HEK293 (cell line): ENCODE measurements around the gene FMN1.

Source experiments
- CTCF ChIA-PET: fragments of 350-600 bp; formaldehyde crosslinking; extraction: SDS; loops from one replicate; lab custom pipeline; 2021; ENCODE audit warnings: antibody characterized with exemption; lab: Yijun Ruan, JAX
- POLR2A ChIA-PET: fragments of 300-600 bp; formaldehyde crosslinking; extraction: SDS; loops from one replicate; lab custom pipeline; 2020; ENCODE audit warnings: antibody characterized with exemption, inconsistent platforms; lab: Yijun Ruan, JAX
- H3K27ac ChIP-seq: fragments of 200-500 bp; sonication (Bioruptor generic); 2 replicates; pipeline ENCODE4 v1.5.1; 2014; ENCODE audit warnings: low read depth, low read length, control low read depth, inconsistent platforms; ENCODE audit errors: extremely low read depth
- H3K36me3 ChIP-seq, 2 experiments: fragments of 200-500 bp in 1 of 2; sonication (Bioruptor generic) in 1 of 2; 1 replicate in 1 of 2; 2 replicates in 1 of 2; pipeline ENCODE4 v1.5.1; 2014 to 2017; ENCODE audit warnings: inconsistent platforms in 2 of 2, low read length in 2 of 2; ENCODE audit not compliant: control insufficient read depth in 2 of 2, insufficient read depth in 1 of 2
- H3K4me1 ChIP-seq: fragments of 200-500 bp; sonication (Bioruptor generic); 2 replicates; pipeline ENCODE4 v1.5.1; 2014; ENCODE audit warnings: mild to moderate bottlenecking, low read length, inconsistent platforms; ENCODE audit not compliant: control insufficient read depth, insufficient read depth
- H3K4me3 ChIP-seq: 2 replicates; pipeline ENCODE4 v1.5.1; 2011; ENCODE audit warnings: low read depth, mild to moderate bottlenecking, control low read depth, low read length, moderate library complexity
- H3K9me3 ChIP-seq: fragments of 200-500 bp; sonication (Bioruptor generic); 2 replicates; pipeline ENCODE4 v1.5.1; 2014; ENCODE audit warnings: low read depth, low read length, inconsistent platforms; ENCODE audit not compliant: control insufficient read depth, insufficient read depth
- BCL11B ChIP-seq: fragments of 450-650 bp; formaldehyde crosslinking; IDR thresholded peaks from 2 replicates; pipeline ENCODE4 v1.5.1; 2016; ENCODE audit warnings: low read depth, missing biosample characterization, missing genetic modification characterization
- GLI4 ChIP-seq: fragments of 450-650 bp; formaldehyde crosslinking; IDR thresholded peaks from 2 replicates; pipeline ENCODE4 v1.5.1; 2016; ENCODE audit warnings: missing biosample characterization, missing genetic modification characterization
- HOXA7 ChIP-seq: sonication (generic); formaldehyde crosslinking; IDR thresholded peaks from 2 replicates; pipeline ENCODE4 v1.8.1; 2022; ENCODE audit warnings: missing genetic modification reagents, borderline replicate concordance
- IKZF3 ChIP-seq: fragments of 450-650 bp; IDR thresholded peaks from 2 replicates; pipeline ENCODE4 v1.5.0; 2018; ENCODE audit warnings: missing biosample characterization, mild to moderate bottlenecking, missing genetic modification characterization, moderate library complexity
- KLF16 ChIP-seq: fragments of 450-650 bp; formaldehyde crosslinking; IDR thresholded peaks from 2 replicates; pipeline ENCODE4 v1.5.1; 2017; ENCODE audit warnings: missing biosample characterization, missing genetic modification characterization
- RBAK ChIP-seq: fragments of 450-650 bp; formaldehyde crosslinking; IDR thresholded peaks from 2 replicates; pipeline ENCODE4 v1.5.1; 2016; ENCODE audit warnings: missing biosample characterization, missing genetic modification characterization
- SCRT1 ChIP-seq: fragments of 450-650 bp; formaldehyde crosslinking; IDR thresholded peaks from 2 replicates; pipeline ENCODE4 v1.5.1; 2016; ENCODE audit warnings: missing biosample characterization, missing genetic modification characterization, borderline replicate concordance
- TRIM28 ChIP-seq: IDR thresholded peaks from 2 replicates; pipeline ENCODE4 v1.6.1; 2011; ENCODE audit warnings: low read length, control low read depth, borderline replicate concordance
- ZBTB44 ChIP-seq: fragments of 450-650 bp; IDR thresholded peaks from 2 replicates; pipeline ENCODE4 v1.5.1; 2018; ENCODE audit warnings: missing biosample characterization, mild to moderate bottlenecking, missing genetic modification characterization
- ZNF133 ChIP-seq: fragments of 450-650 bp; formaldehyde crosslinking; IDR thresholded peaks from 2 replicates; pipeline ENCODE4 v1.5.1; 2016; ENCODE audit warnings: missing biosample characterization, missing genetic modification characterization
- ZNF148 ChIP-seq: fragments of 450-650 bp; formaldehyde crosslinking; IDR thresholded peaks from 2 replicates; pipeline ENCODE4 v1.5.0; 2017; ENCODE audit warnings: missing biosample characterization, missing genetic modification characterization, borderline replicate concordance
- ZNF174 ChIP-seq: fragments of 450-650 bp; formaldehyde crosslinking; IDR thresholded peaks from 2 replicates; pipeline ENCODE4 v1.5.0; 2017; ENCODE audit warnings: missing biosample characterization, mild to moderate bottlenecking, missing genetic modification characterization
- ZNF221 ChIP-seq: fragments of 450-650 bp; formaldehyde crosslinking; IDR thresholded peaks from 2 replicates; pipeline ENCODE4 v1.5.1; 2017; ENCODE audit warnings: missing biosample characterization, missing genetic modification characterization, borderline replicate concordance
- ZNF292 ChIP-seq: fragments of 450-650 bp; formaldehyde crosslinking; IDR thresholded peaks from 2 replicates; pipeline ENCODE4 v1.5.1; 2016; ENCODE audit warnings: low read depth, missing biosample characterization, missing genetic modification characterization, borderline replicate concordance
- ZNF335 ChIP-seq: fragments of 450-650 bp; formaldehyde crosslinking; conservative IDR thresholded peaks from 2 replicates; pipeline ENCODE4 v1.5.1; 2016; ENCODE audit warnings: missing biosample characterization, missing genetic modification characterization
- ZNF416 ChIP-seq: fragments of 450-650 bp; formaldehyde crosslinking; IDR thresholded peaks from 2 replicates; pipeline ENCODE4 v1.5.1; 2016; ENCODE audit warnings: missing biosample characterization, missing genetic modification characterization
- ZNF629 ChIP-seq: fragments of 450-650 bp; formaldehyde crosslinking; IDR thresholded peaks from 2 replicates; pipeline ENCODE4 v1.5.1; 2017; ENCODE audit warnings: missing biosample characterization, missing genetic modification characterization
- ZNF785 ChIP-seq: fragments of 450-650 bp; formaldehyde crosslinking; IDR thresholded peaks from 2 replicates; pipeline ENCODE4 v1.5.1; 2016; ENCODE audit warnings: missing biosample characterization, missing genetic modification characterization
- ZNF837 ChIP-seq: fragments of 450-650 bp; formaldehyde crosslinking; IDR thresholded peaks from 2 replicates; pipeline ENCODE4 v1.5.1; 2016; ENCODE audit warnings: missing biosample characterization, missing genetic modification characterization
- ZNF843 ChIP-seq: fragments of 450-650 bp; formaldehyde crosslinking; IDR thresholded peaks from 2 replicates; pipeline ENCODE4 v1.5.1; 2016; ENCODE audit warnings: missing biosample characterization, missing genetic modification characterization
- ZSCAN5A ChIP-seq: fragments of 450-650 bp; formaldehyde crosslinking; IDR thresholded peaks from 2 replicates; pipeline ENCODE4 v1.5.1; 2016; ENCODE audit warnings: missing biosample characterization, missing genetic modification characterization
- TF ChIP-seq, protein P1 (sequence below): fragments of 450-650 bp; formaldehyde crosslinking; IDR thresholded peaks from 2 replicates; pipeline ENCODE4 v1.5.1; 2017; ENCODE audit warnings: missing biosample characterization, mild to moderate bottlenecking, missing genetic modification characterization, moderate library complexity
- TF ChIP-seq, protein P2 (sequence below): fragments of 450-650 bp; formaldehyde crosslinking; IDR thresholded peaks from 2 replicates; pipeline ENCODE4 v1.5.1; 2016; ENCODE audit warnings: missing biosample characterization, missing genetic modification characterization
- TF ChIP-seq, protein P3 (sequence below): fragments of 450-650 bp; formaldehyde crosslinking; conservative IDR thresholded peaks from 2 replicates; pipeline ENCODE4 v1.5.1; 2016; ENCODE audit warnings: low read depth, missing biosample characterization, missing genetic modification characterization
- TF ChIP-seq, protein P4 (sequence below): fragments of 450-650 bp; formaldehyde crosslinking; IDR thresholded peaks from 2 replicates; pipeline ENCODE4; 2016; ENCODE audit warnings: missing biosample characterization, missing genetic modification characterization

FMN1 gene

GRCh38 chr15:32886459-32886858, 308.1 kb downstream of the FMN1 start (continued):
- TF ChIP-seq, protein P1, sequence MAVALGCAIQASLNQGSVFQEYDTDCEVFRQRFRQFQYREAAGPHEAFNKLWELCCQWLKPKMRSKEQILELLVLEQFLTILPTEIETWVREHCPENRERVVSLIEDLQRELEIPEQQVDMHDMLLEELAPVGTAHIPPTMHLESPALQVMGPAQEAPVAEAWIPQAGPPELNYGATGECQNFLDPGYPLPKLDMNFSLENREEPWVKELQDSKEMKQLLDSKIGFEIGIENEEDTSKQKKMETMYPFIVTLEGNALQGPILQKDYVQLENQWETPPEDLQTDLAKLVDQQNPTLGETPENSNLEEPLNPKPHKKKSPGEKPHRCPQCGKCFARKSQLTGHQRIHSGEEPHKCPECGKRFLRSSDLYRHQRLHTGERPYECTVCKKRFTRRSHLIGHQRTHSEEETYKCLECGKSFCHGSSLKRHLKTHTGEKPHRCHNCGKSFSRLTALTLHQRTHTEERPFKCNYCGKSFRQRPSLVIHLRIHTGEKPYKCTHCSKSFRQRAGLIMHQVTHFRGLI (tag by site-specific recombination), result no peak
- no peak for TF ChIP-seq ZNF174 (tag by site-specific recombination)
- no peak for TF ChIP-seq ZNF292
- no peak for TF ChIP-seq HOXA7 (CRISPR knock-in tag)
- no peak for TF ChIP-seq RBAK
- TF ChIP-seq, protein P2, sequence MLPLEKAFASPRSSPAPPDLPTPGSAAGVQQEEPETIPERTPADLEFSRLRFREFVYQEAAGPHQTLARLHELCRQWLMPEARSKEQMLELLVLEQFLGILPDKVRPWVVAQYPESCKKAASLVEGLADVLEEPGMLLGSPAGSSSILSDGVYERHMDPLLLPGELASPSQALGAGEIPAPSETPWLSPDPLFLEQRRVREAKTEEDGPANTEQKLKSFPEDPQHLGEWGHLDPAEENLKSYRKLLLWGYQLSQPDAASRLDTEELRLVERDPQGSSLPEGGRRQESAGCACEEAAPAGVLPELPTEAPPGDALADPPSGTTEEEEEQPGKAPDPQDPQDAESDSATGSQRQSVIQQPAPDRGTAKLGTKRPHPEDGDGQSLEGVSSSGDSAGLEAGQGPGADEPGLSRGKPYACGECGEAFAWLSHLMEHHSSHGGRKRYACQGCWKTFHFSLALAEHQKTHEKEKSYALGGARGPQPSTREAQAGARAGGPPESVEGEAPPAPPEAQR (tag by site-specific recombination), result no peak
- TF ChIP-seq ZSCAN5A (tag by site-specific recombination), result no peak
- TF ChIP-seq BCL11B, result no peak
- no peak for TF ChIP-seq IKZF3 (tag by site-specific recombination)
- TF ChIP-seq KLF16, result no peak
- no peak for TF ChIP-seq GLI4 (tag by site-specific recombination)

- H3K36me3 ChIP-seq, result no peaks in the 10 kb centered on the region
- H3K4me3 ChIP-seq, result no peak overlapping the region
- TF ChIP-seq ZBTB44 (tag by site-specific recombination) (no peak), ZNF629 (tag by site-specific recombination) (no peak), SCRT1 (tag by site-specific recombination) (no peak), ZNF843 (tag by site-specific recombination) (no peak), ZNF416 (no peak), ZNF148 (tag by site-specific recombination) (no peak), ZNF837 (no peak), TRIM28 (no peak), ZNF133 (no peak), ZNF785 (no peak), ZNF335 (tag by site-specific recombination) (no peak), ZNF221 (tag by site-specific recombination) (no peak), IKZF3 (tag by site-specific recombination) (no peak)
- TF ChIP-seq, protein P3, sequence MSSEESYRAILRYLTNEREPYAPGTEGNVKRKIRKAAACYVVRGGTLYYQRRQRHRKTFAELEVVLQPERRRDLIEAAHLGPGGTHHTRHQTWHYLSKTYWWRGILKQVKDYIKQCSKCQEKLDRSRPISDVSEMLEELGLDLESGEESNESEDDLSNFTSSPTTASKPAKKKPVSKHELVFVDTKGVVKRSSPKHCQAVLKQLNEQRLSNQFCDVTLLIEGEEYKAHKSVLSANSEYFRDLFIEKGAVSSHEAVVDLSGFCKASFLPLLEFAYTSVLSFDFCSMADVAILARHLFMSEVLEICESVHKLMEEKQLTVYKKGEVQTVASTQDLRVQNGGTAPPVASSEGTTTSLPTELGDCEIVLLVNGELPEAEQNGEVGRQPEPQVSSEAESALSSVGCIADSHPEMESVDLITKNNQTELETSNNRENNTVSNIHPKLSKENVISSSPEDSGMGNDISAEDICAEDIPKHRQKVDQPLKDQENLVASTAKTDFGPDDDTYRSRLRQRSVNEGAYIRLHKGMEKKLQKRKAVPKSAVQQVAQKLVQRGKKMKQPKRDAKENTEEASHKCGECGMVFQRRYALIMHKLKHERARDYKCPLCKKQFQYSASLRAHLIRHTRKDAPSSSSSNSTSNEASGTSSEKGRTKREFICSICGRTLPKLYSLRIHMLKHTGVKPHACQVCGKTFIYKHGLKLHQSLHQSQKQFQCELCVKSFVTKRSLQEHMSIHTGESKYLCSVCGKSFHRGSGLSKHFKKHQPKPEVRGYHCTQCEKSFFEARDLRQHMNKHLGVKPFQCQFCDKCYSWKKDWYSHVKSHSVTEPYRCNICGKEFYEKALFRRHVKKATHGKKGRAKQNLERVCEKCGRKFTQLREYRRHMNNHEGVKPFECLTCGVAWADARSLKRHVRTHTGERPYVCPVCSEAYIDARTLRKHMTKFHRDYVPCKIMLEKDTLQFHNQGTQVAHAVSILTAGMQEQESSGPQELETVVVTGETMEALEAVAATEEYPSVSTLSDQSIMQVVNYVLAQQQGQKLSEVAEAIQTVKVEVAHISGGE (tag by site-specific recombination), result no peak
- TF ChIP-seq, protein P4, sequence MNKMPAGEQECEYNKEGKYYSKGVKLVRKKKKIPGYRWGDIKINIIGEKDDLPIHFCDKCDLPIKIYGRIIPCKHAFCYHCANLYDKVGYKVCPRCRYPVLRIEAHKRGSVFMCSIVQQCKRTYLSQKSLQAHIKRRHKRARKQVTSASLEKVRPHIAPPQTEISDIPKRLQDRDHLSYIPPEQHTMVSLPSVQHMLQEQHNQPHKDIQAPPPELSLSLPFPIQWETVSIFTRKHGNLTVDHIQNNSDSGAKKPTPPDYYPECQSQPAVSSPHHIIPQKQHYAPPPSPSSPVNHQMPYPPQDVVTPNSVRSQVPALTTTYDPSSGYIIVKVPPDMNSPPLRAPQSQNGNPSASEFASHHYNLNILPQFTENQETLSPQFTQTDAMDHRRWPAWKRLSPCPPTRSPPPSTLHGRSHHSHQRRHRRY (tag by site-specific recombination), result no peak
- TF ChIP-seq, all 188 proteins: peak for 0
These were observed 308.8 kb downstream of the FMN1 start for GRCh38 chr15:32885713-32886112.

More at GRCh38 chr15:32885713-32886112, 308.8 kb downstream of the FMN1 start:
- Histone ChIP-seq H3K4me1 (no peaks in the 10 kb centered on the region), H3K27ac (no peak overlapping the region), H3K9me3 (no peaks in the 10 kb centered on the region)
- ChIA-PET CTCF (interaction anchor here (1.3 kb wide), 1 partner anchor 235 kb away, joined by 3 read pairs; no protein-coding TSS in a partner anchor), POLR2A (no interaction called here)
